Nucleus accumbens (tissue), 56 donors: ENCODE data around the gene CLDN5.

ENCODE experiments used
- DNase-seq, 56 donors: peaks; one replicate each; lab custom pipeline; 2025; lab: John Stamatoyannopoulos, UW

The CLDN5 gene

DNA sequence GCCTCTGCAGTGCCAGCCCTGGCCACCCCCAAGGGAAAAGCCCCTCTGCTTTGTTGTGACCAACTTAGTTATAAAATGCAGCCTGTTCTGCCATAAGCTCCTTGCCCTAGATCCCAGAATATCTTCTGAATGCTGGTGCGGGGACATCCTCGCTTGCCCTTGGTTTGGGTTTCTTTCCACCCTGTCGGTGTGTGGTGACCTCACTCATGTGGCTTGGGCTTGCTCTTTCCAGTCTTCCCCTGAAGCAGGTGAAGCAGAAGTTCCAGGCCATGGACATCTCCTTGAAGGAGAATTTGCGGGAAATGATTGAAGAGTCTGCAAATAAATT is 16.7 kb downstream of the CLDN5 start:
- DNase-seq = no peak

DNA sequence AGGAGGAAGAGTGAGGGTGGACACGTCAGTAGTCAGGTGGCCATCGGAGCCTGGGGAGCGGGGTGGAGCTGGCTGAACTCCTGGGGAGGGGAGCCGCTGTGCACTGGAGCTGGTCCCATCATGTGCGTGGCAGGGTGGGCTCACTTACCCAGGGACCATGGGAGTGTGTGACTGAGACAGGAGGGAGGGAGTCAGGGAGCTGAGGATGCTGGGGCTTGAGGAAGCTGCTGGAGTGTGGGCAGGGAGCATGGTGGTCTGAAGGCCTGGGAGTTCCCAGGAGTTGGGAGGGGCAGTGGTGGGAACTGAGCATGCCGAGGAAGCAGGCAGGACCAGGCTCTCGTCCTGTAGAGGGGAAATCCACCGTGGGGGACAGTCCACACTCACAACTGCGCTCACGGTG is 18.0 kb downstream of the CLDN5 start:
- DNase-seq = no peak

DNA sequence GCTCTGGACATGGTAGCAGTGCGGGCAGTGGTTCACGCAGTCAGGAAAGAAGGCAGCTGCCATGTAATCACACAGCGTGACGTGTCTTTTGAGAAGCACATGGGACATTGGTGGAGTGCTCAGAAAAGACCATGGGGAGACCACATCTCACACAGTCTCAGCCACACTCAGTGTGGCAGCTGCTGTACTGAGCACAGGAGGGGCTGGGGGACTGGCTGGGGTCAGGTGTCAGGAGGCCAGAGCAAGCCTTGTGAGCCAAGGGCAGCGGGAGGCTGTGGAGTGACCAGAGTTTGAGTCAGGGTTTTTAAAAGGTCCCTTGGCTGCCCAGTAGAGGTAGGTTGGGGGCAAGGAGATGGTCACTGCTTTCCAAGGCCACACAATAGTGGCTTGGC is 18.5 kb downstream of the CLDN5 start:
- no peak for DNase-seq

DNA sequence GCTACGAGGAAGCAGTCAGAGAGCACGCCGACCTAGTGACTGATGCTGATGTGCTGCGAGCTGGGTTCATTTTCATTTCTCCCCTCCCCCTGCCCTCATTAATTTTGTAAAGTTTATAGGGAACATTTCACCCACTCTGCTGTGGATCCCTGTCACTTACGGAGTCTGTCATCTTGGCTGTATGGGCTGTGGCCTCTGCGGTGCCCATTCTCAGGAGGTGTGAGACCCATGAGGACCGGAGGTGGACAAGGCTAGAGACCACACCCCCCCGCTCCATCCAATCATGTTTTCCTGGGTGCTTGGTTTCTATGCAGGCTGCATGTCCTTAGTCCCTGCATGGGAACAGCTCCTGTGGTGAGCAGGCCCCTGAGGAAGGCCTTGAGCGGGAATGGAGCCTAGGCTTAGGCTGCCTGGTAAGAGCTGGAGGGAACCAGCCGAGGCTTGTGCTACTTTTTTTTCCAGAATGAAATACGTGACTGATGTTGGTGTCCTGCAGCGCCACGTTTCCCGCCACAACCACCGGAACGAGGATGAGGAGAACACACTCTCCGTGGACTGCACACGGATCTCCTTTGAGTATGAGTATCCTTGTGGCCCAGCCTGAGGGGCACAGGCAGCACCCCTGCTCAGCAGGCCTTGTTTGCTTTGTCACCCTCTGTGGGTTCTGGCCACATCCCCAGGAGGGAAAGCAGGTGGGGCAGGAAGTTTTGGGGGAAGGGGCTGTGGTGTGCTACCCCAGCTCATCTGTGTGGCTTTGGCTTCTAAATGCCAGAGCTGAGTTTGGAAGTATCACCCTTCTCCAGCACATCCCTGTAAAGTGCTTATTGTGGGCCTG is 19.1 kb downstream of the CLDN5 start:
- DNase-seq = no peak

DNA sequence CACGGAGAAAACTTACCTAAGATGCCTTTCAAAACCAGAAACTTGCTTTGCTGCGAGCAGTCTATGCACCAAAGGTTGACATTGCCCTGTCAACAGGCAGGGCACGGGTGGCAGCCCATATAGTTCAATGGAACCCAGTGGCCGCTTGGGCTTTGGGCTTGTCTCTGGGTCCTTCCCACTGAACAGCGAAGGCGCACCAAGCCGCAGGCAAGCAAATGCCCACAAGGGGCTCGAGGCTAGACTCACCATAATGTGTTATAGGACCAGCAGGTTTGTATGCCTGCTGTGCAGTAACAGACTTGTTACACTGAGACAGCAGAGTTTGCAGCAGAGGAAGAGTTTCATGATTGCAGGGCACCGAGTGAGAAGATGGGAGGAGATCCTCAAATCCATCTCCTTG is 20.3 kb downstream of the CLDN5 start:
- no peak for DNase-seq

DNA sequence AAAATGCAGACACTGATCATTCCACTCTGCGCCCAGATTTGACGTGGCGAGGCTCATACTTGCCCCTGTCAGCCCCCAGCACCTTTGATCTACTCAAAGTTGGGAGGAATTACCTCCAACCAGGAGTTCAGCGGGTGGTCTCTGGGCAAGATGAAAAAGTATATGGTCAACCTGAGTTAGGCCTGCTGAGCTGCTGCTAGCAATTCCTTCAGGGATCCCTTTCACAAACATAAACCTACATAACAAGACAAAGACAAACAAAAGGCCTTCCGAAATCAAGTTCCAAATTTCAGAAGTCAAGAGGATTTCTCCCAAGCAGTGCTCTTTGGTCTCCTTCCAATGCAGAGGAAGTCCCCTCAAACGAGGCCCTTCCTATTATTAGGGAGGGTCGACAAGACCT is 20.8 kb downstream of the CLDN5 start:
- no peak for DNase-seq

DNA sequence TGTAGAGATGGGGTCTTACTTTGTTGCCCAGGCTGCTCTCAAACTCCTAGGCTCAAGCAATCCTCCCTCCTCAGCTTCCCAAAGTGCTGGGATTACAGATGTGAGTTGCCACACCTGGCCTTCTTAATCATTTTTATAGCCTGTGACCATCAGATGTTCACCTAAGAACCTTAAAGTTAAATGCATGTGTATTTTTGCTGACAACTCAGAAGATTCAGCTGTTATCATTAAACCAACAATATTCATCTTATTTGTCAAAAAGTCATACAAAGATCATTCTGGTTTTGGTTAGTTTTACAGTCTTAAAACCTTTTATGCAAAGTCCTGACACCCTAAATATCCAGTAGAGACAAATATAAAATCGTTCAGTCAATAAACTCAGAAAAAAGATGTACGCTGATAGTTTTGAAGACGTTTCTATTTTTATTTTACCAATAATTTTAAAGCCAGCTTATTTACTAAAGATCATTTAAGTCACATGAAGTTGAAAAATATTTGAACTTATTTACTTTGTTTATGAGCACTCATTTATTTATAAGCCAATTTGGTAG is 22.2 kb downstream of the CLDN5 start:
- no peak for DNase-seq

DNA sequence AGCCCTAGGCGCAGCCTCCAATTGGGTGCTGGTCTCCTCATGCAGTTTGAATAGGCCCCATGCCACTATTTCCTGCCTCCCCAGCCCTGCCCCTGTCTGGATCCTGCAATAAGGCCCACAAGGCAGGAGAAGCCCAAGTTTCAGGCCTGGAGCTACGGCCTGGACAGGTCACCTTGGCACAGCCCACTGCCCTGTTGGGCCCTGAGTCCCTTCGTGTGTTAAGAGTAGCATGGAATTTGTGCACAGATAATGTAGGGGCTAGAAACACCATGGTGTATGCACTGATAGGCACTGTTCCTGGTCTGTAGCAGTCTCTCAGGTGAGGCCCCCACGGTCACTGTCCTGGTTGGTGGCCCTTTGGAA is 24.3 kb downstream of the CLDN5 start:
- no peak for DNase-seq

DNA sequence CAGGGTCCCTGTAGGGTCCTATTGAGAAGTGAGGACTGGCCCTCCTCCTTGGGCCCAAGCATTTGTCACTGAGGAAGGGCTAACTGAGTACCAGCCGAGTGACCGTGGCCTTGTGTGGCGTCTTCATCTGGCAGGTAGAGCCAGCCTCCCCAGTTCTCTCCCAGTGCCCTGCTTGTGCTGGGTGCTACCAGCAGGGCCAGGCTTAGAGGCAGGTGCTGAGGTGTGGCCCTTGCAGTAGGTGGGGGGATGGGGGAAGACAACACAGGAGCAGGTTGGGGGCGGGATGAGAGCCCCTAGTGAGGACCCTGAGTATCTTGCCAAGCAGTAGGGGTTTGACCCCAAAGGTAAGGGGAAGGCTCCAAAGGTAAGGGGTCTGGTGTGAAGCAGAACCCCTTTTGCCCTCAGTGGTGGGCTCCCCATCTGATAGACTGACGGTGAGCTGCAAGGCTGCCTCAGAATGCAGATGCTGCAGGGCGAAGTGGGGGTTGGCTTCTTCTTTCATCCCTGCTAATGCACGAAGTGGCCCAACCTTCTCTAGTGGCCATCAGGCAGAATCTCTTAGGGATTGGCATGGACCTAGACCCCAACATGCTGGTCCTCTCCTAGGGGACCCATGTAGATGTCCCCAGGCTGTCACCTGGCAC is 24.9 kb downstream of the CLDN5 start:
- no peak for DNase-seq

DNA sequence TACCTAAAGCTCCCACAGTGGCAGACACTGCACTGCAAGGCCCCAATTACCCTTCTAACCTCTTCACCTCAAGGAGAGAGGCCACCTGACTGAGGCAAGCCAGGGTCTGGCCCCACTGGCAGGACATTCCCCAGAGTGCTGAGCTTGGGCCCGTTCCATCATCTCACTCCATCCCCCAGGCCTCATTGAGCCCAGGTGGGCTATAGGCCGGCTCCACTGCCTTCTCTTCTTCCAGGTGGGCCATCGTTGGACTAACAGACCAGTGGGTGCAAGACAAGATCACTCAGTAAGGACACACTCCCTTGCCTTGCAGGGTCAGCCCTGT is 25.4 kb downstream of the CLDN5 start:
- no peak for DNase-seq

DNA sequence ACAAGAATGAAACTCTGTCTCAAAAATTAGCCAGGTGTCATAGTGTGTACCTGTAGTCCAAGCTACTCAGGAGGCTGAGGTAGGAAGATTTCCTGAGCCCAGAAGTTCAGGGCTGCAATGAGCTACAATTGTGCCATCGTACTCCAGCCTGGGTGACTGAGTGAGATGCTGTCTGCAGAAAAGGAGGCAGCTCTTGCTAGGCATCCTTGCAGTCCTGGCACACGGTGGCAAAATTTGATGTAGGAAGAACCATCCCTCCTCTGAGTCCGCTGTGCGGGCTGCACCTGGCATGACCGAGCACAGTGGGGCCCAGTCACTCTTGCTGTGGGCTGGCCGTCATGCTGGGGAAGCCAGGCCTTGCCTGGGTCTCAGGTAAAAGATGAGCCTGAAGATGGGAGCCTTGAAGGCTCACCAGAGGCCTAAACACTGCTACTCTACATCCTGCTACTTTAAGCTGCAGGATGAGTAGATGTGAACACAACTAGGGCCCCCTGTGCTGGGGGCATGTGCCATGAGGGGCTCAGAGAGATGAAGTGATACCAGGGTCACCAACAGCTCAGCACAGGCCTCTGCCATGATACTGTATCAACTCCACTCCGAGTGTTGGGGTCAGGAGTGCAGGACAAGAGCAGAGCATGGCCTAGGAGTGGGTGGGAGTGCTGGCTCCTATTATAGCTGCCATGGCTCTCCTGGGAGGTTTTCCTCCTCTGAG is 25.9 kb downstream of the CLDN5 start:
- DNase-seq = no peak

DNA sequence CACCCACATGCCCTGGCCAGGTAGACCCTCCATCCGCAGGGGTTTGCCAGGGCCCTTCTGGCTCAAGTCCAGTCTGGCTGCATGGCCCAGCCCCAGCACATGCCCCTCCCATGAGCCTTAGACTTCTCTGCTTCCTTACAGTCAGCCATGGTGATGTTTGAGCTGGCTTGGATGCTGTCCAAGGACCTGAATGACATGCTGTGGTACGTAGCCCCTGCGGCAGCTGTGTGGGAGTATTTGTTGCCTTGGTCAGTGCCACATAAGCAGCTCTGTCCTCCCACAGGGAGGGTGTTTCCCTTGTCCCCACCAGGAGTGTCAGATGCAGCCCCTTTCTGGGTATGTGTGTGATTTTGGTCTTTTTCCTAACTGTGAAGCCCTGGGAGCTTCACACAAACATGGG is 27.0 kb downstream of the CLDN5 start:
- peak in 1 of 56 donors; percentile 7 for DNase-seq

DNA sequence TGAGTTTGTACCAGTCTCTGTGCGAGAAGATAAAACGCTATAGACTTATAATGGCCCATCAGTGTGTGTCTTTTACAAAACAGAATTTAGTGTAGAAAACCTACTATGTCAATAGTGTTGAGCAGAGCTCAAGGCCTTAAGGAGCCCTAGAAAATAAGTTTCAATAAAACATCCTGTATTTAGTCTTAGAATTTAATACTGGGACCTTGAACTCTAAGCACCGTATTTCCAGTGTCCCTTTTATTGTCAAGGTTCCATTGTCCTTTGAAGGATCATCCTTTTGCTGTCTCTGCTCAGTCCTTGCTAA is 27.9 kb downstream of the CLDN5 start:
- no peak for DNase-seq

DNA sequence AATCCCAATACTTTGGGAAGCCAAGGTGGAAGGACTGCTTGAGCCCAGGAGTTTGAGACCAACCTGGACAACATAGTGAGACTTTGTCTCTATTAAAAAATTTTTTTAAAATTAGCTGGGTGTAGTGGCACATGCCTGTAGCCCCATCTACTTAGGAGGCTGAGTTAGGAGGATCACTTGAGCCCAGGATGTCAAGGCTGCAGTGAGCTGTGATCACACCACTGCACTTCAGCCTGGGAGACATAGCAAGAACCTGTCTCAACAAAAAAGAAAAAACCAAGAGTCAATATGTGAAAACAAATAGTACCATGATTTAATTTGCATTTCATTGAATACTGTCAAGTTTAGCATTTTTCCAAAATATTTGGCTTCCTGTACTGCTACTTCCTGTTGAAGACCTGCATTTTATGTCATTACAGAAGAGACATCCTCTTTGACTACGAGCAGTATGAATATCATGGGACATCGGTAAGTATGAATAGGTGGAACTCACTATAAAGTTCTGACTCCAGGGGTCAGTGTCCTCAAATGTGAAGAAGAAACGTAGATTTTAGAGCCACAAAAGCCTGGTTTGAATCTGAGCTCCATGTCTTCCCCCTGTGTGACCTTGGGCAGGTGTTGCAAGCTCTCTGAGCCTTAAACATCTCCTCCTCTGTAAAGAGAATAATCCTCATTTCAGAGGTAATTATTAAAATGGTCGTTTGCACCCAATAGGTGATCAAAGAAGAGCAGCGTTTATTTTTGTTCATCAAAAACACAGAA is 28.5 kb downstream of the CLDN5 start:
- no peak for DNase-seq

DNA sequence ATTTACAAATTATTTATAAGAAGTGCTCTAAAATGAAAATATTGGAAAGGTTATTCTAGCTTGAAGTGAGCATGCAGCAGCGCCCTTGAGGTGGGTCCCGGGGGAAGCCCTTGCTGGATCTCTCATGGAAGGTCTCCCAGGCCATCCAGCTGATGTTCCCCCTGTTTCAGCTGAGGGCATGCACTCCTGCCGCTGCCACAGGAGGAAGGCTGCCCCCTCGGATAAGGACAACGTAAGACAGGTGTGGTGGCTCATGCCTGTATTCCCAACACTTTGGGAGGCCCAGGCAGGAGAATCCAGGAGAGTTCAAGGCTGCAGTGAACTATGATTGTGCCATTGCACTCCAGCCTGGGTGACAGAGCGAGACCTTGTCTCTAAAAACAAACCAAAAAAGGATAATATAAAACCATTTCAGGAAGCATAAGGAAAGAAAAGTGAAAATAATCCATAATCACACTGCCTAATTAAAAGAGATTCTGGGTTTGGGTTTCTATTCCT is 29.5 kb downstream of the CLDN5 start:
- no peak for DNase-seq

DNA sequence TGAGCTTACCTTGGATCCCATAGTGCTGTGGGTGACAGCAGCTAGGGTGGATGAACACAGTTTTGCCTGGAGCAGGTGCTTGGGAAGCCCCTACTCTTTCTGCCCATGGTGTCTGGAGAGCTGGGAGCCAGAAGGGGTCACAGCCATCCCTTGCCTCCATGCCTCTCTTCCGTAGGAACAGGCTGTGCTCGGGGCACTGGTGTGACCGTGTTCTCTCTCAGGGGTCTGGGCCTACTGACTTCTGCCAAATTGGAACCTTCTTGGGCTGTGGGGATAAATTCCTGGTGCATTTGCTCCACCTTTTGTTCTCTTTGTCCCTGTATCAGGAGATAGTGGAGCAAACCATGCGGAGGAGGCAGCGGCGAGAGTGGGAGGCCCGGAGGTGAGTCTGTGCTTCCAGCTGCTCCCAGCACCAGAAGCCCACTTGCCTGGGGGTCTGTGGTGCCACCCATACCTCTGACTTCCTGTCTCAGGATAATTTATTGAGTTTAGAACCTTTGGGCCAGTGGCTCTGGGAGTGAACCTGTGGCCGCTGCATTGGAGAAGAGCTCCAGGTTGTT is 30.1 kb downstream of the CLDN5 start:
- no peak for DNase-seq

DNA sequence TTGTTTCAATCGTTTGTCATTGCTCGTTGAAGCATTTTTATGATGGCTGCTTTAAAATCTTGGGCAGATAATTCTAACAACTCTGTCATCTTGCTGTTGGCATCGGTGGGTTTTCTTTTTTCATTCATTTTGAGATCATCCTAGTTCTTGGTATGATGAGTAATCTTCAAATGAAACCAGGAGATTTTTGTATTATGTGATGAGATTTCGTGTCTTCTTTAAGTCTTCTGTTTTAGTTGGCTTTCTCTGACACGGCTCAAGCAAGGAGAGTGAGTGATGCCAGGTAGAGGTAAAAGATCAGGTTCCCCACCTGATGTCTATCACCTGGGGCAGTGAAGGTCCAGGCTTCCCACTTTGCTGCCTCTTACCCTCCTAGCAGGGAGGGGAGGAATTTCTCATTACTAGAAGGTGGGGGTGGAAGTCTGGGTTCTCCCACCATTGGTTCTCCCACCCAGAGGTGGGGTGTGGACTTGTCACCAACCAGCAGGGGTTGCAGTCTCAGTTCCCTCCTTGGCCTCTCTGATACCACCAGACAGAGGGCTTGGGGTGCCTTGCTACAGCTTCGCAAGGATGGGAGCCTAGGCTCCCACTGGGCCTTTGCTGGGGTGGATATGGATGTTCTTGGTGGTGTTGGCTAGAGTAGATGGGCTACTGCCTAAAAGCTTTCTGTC is 31.6 kb downstream of the CLDN5 start:
- no peak for DNase-seq

DNA sequence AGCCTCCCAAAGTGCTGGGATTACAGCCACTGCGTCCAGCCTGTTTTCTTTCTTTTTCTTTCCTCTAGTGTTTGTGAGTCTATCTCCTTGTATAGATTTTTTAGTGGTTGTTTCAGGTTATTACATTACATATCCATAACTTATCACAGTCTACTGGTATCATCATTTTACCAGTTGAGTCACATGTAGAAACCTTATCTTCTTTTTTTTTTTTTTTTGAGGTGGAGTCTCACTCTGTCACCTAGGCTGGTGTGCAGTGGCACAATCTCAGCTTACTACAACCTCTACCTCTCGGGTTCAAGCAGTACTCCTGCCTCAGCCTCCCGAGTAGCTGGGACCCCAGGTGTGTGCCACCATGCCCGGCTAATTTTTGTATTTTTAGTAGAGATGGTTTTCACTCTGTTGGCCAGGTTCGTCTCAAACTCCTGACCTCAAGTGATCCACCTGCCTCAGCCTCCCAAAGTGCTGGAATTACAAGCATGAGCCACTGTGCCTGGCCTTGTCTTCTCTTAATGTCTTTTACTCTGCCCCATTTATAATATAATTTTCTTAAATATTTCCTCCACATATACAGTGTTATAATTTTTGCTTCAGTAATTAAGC is 33.5 kb downstream of the CLDN5 start:
- DNase-seq = no peak
